ENCODE data around the gene FGFR1OP2.

Gene FGFR1OP2

DNA sequence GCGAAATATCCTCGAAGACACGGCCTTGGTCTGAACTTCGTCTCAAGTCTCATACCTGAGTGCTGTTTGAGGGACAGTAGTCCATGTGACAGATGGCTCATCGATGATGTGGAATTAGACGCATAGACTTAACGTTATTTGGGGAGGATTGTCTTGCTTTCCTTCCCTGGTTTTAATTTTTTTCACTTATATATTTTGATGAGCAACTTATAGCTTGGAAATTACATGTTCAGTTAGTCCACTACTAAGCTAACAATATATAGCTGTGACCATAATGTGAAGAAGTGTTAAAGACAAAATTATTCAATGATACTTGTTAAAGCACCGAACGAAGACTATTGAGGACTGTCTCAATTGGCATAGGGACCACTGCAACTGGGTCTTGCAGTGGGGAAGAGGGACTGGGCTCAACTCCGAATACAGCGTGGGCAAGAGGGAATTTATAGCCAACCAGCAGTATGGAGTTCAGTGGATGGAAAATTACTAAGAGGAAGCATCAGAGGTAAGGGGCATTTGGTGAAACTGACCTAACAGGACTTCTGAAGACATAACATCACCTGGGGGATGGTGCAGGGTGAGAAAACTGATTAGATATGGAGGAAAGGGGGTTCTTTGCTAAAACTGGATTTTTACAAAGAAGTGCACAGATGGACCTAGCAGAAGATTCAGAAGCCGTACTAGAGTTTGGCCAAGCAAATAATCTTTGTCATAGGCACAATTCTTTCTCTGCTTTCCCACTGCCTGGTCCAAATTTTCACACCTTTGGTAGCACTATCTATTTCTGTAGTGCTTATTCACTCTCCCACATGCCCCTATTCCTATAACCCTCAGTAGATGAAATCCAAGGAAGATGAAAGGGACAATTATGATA is 76.8 kb downstream of the FGFR1OP2 start:
- DNase-seq (ENCODE audit: low spot score in 2 of 2): no peak
- in situ Hi-C loops (cut with MboI; ENCODE audit: low sequenced_read_pairs): no loop called here
- peaks cover 37% of the 10 kb centered on the region for H3K4me1 ChIP-seq
- peak overlapping the region; percentile 59 for H3K4me3 ChIP-seq
- H3K9me3 ChIP-seq: no peaks in the 10 kb centered on the region
- H3K27me3 ChIP-seq (ENCODE audit: low read depth): no peaks in the 10 kb centered on the region
- H3K36me3 ChIP-seq (replicated peaks): no peaks in the 10 kb centered on the region

DNA sequence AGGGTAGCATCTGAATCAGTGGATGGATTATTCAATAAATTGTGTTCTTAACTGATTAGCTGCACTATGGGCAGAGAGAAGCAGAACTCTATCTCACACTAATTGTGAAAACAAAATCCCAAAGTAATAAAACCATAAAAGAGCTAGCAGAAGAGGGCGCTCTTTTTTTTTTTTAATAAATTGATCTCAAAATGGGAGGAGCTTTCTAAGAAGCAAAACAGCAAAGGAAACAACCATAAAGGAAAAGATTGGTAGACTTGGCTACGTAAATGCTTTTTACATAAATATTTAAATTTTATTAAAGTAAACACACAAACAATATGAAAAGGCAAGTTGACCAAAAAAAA is 77.4 kb downstream of the FGFR1OP2 start:
- Histone ChIP-seq H3K36me3 (replicated peaks) (no peaks in the 10 kb centered on the region), H3K9me3 (no peaks in the 10 kb centered on the region), H3K27me3 (ENCODE audit: low read depth) (no peaks in the 10 kb centered on the region), H3K4me1 (peaks cover 31% of the 10 kb centered on the region), H3K4me3 (no peak overlapping the region)
- in situ Hi-C loops (cut with MboI; ENCODE audit: low sequenced_read_pairs): no loop called here
- DNase-seq (ENCODE audit: low spot score in 2 of 2): peak in 1 of 2 experiments; percentile 66
